Kidney glomerular epithelial cell (primary cell): ENCODE results near the gene WDR47.
"Not testable (repeated sequence)": the region's sequence is repeated elsewhere in the genome, so short reads cannot be mapped to it uniquely, and the experiment has no call there.

ENCODE experiments used
- DNase-seq: peaks from one replicate; lab custom pipeline; 2025; lab: John Stamatoyannopoulos, UW

WDR47 gene

GRCh38 chr1:108962681-108963051 is 79.2 kb downstream of the WDR47 start:
- no peak for DNase-seq

GRCh38 chr1:108961752-108962486 is 80.0 kb downstream of the WDR47 start:
- DNase-seq, result no peak

DNA sequence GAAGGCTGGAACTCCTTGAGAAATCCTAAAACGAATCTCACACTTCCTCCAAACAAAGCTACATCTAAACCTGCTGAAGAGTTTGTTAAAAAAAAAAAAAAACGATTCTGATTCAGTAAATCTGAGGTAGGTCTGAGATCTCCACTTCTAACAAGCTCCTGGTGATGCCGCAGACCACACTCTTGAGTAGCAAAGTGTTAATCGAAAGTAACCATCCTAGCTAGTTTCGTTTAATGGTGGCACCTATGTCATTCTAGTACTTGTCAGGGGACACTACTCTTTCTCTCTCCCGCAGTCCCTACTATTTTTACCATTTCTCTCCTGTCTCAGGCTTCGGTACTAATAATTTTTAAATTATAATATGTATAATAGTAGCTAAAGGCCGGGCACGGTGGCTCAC is 80.7 kb downstream of the WDR47 start:
- no peak for DNase-seq

GRCh38 chr1:108960719-108961118 is 81.2 kb downstream of the WDR47 start:
- no peak for DNase-seq

- no peak for DNase-seq
Observed at GRCh38 chr1:108957888-108958287, 84.0 kb downstream of the WDR47 start.

DNA sequence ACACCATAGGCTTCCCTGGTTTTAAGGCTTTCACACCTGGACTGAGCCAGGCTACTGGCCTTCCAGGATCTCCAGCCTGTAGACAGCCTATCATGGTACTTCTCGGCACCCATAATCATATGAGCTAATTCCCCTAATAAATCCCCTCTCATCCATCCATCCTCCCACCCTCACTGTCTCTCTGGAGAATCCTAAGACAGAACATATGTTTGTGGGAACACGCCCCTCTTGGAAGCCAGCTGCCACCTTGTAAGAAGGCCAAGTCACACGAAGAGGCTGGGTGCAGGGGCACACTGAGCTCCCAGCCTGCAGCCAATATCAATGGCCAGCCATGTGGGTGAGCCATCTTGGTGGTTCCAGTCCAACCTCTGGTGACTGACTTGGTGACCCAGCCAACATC is 86.0 kb downstream of the WDR47 start:
- DNase-seq, result no peak

DNA sequence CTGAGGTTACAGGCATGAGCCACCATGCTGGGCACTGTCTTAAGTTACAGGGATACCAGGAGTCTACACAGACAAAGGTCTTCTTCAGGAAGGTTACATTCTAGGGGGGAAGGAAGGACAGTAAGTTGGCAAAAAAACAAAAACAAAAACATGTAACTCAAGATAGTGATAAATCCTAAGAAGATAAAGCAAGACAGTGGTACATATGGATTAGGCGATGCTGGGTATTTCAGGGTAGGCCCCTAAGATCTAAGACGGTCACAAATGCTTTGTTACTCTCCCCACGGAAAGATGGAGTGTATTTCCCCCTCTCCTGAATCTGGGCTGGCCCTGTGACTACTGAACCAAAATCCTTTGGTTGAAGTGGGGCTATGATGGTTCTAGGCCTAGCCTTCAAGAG is 86.8 kb downstream of the WDR47 start:
- no peak for DNase-seq

- no peak for DNase-seq
Observed at GRCh38 chr1:108953452-108953851, 88.5 kb downstream of the WDR47 start.

- DNase-seq, result no peak
Observed at GRCh38 chr1:108951242-108951641, 90.7 kb downstream of the WDR47 start.

DNA sequence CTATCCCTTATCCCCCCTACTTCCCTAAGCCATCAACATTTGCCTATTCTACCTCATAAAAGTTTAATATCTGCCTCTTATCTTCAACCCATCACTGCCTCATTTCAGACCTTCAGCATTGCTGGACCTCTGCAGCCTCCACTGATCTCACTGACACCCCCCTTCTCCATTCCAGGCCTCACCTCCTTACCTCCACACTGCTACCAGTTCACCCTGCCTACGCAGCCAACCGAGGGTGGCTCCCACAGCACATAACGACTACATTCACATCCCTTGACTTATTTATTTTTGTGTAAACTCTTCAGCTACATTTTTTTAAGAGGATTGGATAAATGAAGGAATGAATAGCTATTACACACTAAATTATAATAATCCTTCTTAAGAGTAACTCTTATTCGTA is 92.9 kb downstream of the WDR47 start:
- DNase-seq, result no peak

DNA sequence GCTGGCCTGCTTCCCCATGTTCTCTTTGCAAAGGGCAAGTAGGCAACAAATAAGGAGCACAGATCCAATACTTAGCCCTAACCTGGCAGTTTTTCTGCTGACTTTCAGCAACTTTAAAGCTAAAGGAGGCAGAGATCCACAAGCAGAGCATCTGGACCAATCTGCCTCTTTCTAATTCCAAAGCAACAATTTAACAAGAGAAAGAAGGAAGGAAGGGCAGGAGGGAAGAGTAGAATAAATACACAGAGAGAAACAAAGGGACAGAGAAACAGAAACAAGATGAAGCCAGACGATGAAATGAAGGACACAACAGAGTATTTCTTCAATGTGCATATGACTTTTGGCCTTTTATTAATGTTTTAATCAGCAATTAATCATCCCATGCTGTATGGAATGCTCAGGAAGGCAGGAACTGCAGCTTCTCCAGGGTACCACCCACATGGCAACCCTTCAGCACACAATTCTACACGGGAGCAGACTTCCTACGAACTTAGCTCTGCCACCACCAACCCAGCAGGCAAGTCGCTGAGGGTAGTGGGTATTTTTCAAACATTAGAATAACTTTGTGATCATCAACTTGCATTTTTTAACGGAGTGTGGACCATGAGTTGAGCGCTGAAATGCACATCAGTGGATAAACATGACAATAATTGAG is 93.9 kb downstream of the WDR47 start:
- DNase-seq, result no peak

DNA sequence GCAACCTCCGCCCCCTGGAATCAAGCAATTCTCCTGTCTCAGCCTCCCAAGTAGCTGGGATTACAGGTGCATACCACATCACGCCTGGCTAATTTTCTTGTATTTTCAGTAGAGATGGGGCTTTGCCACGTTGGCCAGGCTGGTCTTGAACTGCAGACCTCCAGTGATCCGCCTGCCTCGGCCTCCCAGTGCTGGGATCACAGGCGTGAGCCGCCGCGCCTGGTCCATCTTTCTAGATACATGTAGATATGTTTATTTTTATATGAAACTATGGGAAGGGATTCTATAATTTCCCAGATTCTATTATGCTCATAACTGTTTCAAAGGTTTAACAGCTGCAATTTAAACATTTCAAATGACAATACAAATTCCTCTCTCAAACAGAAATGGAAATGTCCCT is 105.7 kb downstream of the WDR47 start:
- DNase-seq, result no peak

DNA sequence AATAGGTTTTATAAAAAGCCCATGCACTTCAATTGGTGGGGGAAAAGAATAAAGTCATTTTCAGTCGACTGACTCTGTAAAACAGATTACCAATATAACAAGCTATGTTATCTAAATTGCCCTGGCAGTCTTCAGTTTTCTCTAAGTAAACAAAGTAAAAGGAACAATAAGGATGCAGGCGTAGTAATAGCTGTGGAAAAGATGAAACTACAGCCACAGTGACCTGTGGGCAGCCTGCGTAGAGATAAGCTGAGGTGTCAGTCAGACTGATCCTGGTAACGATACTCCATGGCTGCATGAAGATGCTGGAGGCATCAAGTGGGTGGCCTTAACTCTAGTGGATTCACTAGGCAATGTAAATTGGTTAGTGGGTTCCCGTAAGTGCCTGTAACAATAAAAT is 108.0 kb downstream of the WDR47 start:
- DNase-seq, result no peak

GRCh38 chr1:108927565-108927964 is 114.3 kb downstream of the WDR47 start:
- DNase-seq, result not testable (repeated sequence)

DNA sequence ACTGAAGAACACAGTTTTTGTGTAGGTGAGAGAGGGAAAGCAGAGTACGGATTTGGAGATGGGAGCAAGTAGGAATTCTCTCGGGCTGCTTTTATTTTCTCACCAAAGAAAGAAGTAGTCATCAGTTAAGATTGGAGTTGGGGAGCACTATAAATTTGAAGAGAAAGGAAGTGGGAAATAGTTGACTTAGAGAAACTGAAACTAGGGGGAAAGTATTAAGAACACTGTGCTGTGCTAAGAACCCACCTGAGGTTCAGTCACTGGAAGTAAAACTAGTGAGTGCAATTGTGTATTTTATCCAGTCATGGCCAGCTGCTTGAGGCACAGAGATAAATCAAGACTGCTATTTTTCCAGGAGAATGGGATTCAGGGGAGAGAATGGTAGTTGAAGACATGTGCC is 116.0 kb downstream of the WDR47 start:
- DNase-seq, result no peak
